C4-2B (cell line): ENCODE results near the gene ADCY9.

Experiments used
- H3K27ac ChIP-seq: fragments of 450-650 bp; 2 replicates; pipeline ENCODE4 v1.5.1; 2017
- CTCF ChIP-seq: fragments of 450-650 bp; conservative IDR thresholded peaks from 2 replicates; pipeline ENCODE4 v1.5.1; 2017; ENCODE audit warnings: mild to moderate bottlenecking
- ZFX ChIP-seq: fragments of 450-650 bp; IDR thresholded peaks from 2 replicates; pipeline ENCODE4 v1.6.1; 2017

ADCY9 gene

GRCh38 chr16:4025428-4025827 is 90.8 kb downstream of the ADCY9 start:
- no peak overlapping the region for H3K27ac ChIP-seq
- no peak for TF ChIP-seq CTCF
- TF ChIP-seq ZFX, result no peak

DNA sequence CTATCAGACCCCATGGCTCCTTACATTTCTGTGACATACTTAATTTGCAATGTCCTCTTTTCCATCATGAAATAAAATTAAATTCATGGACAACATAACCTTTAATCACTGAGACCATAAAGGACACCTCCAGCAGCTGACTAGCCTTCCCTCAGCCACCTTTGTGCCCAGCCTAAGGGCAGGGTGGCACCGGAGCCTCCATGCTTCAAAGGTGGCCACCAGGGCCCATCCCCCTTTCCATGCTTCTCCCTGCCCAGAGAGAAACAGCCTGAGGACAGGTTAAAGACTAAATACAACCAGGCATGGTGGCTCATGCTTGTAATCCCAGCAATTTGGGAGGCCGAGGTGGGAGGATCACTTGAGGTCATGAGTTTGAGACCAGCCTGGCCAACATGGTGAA is 94.3 kb downstream of the ADCY9 start:
- peak overlapping the region; percentile 36; the same call in 1 of the 2 replicates for H3K27ac ChIP-seq
- no peak for TF ChIP-seq ZFX
- TF ChIP-seq CTCF, result no peak

DNA sequence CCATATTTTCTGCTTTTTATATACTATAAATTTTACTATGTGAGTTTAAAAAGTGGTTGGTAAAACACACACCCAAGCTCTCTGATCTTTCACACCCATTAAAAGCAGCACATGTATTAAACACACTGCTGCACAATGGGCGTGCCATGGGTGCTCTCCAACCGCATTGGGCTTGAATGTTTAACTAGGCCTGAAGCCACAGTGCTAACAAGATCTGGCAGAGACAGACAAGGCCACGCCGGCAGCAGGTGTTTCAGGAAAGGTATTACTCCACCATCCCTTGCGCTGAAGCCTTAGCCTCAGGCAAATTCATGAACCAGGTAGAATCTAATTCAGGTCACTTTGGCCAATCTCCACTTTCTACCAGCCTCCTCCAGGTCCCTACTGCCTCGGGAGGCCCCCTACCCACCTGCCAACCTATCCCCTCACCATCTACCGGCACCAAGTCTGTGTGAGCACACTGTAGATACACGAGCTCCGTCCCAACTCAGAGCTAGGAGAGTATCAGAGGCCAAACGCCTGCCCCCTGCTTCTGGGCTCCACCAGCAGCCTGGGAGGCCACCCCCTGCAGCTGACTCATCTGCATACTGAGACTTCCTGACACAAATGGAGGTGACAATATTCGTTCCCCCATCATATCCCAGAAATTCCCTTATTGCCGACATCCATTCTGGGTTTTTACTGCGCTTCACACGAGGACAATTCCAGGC is 95.0 kb downstream of the ADCY9 start:
- peak overlapping the region; percentile 36; the same call in 1 of the 2 replicates for H3K27ac ChIP-seq
- no peak for TF ChIP-seq CTCF
- TF ChIP-seq ZFX, result no peak

GRCh38 chr16:4019371-4019791 is 96.9 kb downstream of the ADCY9 start:
- TF ChIP-seq ZFX (no peak), CTCF (no peak)
- H3K27ac ChIP-seq, result no peak overlapping the region

DNA sequence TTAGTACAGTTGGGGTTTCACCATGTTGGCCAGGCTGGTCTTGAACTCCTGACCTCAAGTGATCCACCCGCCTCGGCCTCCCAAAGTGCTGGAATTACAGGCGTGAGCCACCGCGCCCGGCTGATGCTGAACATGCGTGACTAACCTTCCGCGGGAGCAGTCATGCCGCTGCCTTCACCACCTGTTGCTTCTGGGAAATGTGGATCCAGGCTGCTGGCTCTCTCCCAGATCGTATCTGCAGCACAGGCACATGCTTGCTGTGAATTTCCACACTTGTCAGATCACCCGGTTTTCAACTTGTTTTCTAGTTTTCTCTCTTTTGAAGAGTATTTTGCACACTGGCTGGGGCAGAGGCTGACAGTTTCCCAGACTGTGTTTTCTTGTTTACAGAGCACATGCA is 97.9 kb downstream of the ADCY9 start:
- H3K27ac ChIP-seq, result no peak overlapping the region
- TF ChIP-seq CTCF, result no peak

DNA sequence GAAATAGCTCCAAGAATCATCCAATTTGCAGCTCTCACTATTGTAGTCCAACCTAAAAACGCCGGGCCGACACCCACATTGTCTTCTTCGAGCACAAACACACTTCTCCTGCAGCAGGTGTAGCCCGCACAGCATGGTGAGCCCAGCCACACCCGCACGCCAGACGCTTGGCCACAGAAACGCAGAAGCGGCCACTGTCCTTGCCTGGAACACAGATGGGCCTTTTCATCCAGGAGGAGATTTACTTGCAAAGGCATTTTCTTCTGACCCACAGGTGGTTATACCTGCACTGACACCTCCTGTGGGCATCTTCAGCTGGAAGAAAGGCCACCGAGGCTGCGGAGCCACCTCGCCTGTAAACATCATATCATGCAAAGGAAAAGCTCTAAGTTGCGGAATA is 98.4 kb downstream of the ADCY9 start:
- H3K27ac ChIP-seq, result no peak overlapping the region
- TF ChIP-seq ZFX (no peak), CTCF (no peak)

DNA sequence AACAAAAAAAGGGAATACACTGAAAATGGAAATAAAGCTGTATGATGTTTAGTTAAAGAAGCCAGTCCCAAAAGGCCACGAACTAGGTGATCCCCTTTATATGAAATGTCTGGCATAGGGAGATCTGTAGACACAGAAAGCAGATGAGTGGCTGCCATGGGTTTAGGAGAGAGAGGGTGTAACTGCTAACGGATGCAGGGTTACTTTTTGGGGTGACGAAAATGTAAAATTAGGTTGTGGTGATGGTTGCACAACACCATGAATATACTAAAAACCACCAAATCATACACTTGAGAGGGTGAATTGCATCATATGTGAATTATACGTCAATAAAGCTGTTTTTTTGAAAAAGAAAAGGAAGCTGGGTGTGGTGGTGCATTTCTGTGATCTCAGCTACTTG is 99.6 kb downstream of the ADCY9 start:
- TF ChIP-seq CTCF (no peak), ZFX (no peak)

More for the DNA sequence above, 99.6 kb downstream of the ADCY9 start:
- H3K27ac ChIP-seq, result no peak overlapping the region
